Body of pancreas (tissue), 4 donors: ENCODE data around the gene METTL23. TPM values are rescaled to one million over a fixed set of nuclear protein-coding genes. Genes with fewer than 3 reads are reported as not detected.

Experiments
- ATAC-seq: fragments of 150-250 bp; one replicate; pipeline ENCODE4 v1.9.1; 2016
- DNase-seq, 4 donors: peaks; one replicate each; pipeline ENCODE4 v3.0.0-alpha.2; 2019
- H3K27ac ChIP-seq, 4 donors: fragments of 200-600 bp; sonication (generic); 1 replicate in 3 of 4; 2 replicates in 1 of 4; pipeline versions ENCODE4 v1.5.1 to v1.6.1; 2016 to 2019; ENCODE audit warnings: mild to moderate bottlenecking in 1 of 4, mixed read lengths in 1 of 4, moderate library complexity in 1 of 4
- H3K27me3 ChIP-seq, 2 donors: fragments of 200-600 bp; sonication (generic); one replicate each; pipeline ENCODE4 v1.6.0; 2016; ENCODE audit warnings: mild to moderate bottlenecking in 1 of 2
- H3K36me3 ChIP-seq, 2 donors: fragments of 200-600 bp; sonication (generic); replicated peaks in 1 of 2; 2 replicates each; pipeline ENCODE4 v1.5.1; 2016; ENCODE audit warnings: low read depth in 2 of 2; ENCODE audit not compliant: insufficient read depth in 1 of 2
- H3K4me1 ChIP-seq: fragments of 200-600 bp; sonication (generic); one replicate; pipeline ENCODE4 v1.6.0; 2016
- H3K4me3 ChIP-seq, 2 donors: fragments of 200-600 bp; sonication (generic); 1 replicate in 1 of 2; 2 replicates in 1 of 2; pipeline ENCODE4 v1.5.1; 2016 to 2019
- H3K9me3 ChIP-seq, 3 donors: fragments of 200-600 bp; sonication (generic); 1 replicate in 2 of 3; 2 replicates in 1 of 3; pipeline ENCODE4 v1.5.1; 2016
- POLR2A ChIP-seq, 3 donors: fragments of 450-650 bp; IDR thresholded peaks; one replicate each; pipeline ENCODE4 v1.6.1; 2016; ENCODE audit warnings: antibody characterized with exemption in 3 of 3, mild to moderate bottlenecking in 2 of 3
- WGBS, 2 donors: methylation state at CpG; one replicate each; pipeline ENCODE4 v1.1.5; 2017; 5-methylcytosine and 5-hydroxymethylcytosine counted together
- intact Hi-C: fragments of 100-400 bp; cut with DNase I; formaldehyde crosslinking; loops from one replicate; pipeline ENCODE4 v1.15.1; 2023
- total RNA-seq, 2 donors: library from RNA; depleted of rRNA; stranded (reverse); fragments of >200 nt; gene quantifications; one replicate each; pipeline ENCODE4 v1.1.0, GENCODE V29; 2016
- TF ChIP-seq, protein P1 (sequence below), 7 experiments: fragments of 450-650 bp in 4 of 7; fragments of 200-600 bp in 3 of 7; sonication (generic) in 3 of 7; IDR thresholded peaks; one replicate each; pipeline ENCODE4 v1.5.1; 2016 to 2019; ENCODE audit warnings: antibody characterized with exemption in 7 of 7

METTL23 gene
- total RNA-seq, 2 donors from 2014 or later, result 25.9 to 44.2 TPM

GRCh38 chr17:76684756-76685155 lies 41.9 kb upstream of the METTL23 start:
- 88 to 91% methylated on average over 6 of the region's 7 CpGs for WGBS, 2 donors
- Histone ChIP-seq H3K4me1 (peaks cover 19% of the 10 kb centered on the region), H3K4me3 (no peak overlapping the region), H3K27me3 (no peaks in the 10 kb centered on the region), H3K36me3 (peaks cover 0 to 3% of the 10 kb centered on the region in 2 donors), H3K9me3 (no peaks in the 10 kb centered on the region), H3K27ac (no peak overlapping the region)
- DNase-seq, result no peak
- ATAC-seq, result no peak
- intact Hi-C loops, result no loop called here
- no peak for TF ChIP-seq POLR2A (IDR thresholded peaks at IDR 0.05)
- TF ChIP-seq, protein P1, sequence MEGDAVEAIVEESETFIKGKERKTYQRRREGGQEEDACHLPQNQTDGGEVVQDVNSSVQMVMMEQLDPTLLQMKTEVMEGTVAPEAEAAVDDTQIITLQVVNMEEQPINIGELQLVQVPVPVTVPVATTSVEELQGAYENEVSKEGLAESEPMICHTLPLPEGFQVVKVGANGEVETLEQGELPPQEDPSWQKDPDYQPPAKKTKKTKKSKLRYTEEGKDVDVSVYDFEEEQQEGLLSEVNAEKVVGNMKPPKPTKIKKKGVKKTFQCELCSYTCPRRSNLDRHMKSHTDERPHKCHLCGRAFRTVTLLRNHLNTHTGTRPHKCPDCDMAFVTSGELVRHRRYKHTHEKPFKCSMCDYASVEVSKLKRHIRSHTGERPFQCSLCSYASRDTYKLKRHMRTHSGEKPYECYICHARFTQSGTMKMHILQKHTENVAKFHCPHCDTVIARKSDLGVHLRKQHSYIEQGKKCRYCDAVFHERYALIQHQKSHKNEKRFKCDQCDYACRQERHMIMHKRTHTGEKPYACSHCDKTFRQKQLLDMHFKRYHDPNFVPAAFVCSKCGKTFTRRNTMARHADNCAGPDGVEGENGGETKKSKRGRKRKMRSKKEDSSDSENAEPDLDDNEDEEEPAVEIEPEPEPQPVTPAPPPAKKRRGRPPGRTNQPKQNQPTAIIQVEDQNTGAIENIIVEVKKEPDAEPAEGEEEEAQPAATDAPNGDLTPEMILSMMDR (IDR thresholded peaks at IDR 0.05), result no peak

- intact Hi-C loops, result no loop called here
- Histone ChIP-seq H3K36me3 (peaks cover 0 to 3% of the 10 kb centered on the region in 2 donors), H3K4me3 (no peak overlapping the region), H3K9me3 (no peaks in the 10 kb centered on the region), H3K27ac (no peak overlapping the region), H3K27me3 (no peaks in the 10 kb centered on the region), H3K4me1 (peaks cover 19% of the 10 kb centered on the region)
- no peak for DNase-seq
- no peak for ATAC-seq
- 83 to 89% methylated on average over 7 to 12 of the region's 12 CpGs for WGBS, 2 donors
- TF ChIP-seq, protein P1 (IDR thresholded peaks at IDR 0.05), result no peak
- TF ChIP-seq POLR2A (IDR thresholded peaks at IDR 0.05), result no peak
These were observed 41.3 kb upstream of the METTL23 start for GRCh38 chr17:76685366-76685765.

DNA sequence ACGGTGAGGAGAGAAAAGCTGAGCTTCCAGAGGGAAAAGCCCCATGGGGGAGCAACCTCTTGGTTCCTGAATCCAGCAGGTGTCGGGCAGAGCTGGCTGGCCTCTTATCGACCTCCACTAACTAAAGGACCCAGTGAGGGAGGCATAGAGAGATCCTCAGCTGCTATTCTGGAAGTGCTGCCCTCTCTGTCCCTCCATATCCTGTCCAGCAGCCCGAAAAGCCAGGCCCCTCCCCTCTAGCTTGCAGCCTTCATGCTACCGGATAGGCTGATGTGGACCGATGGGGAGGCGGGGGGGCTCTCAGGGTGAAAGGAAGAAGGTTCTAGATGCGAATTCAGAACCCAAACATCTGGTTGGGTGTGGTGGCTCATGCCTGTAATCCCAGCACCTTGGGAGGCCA lies 40.8 kb upstream of the METTL23 start:
- TF ChIP-seq, protein P1 (IDR thresholded peaks at IDR 0.05), result no peak
- no peak for TF ChIP-seq POLR2A (IDR thresholded peaks at IDR 0.05)
- intact Hi-C loops, result no loop called here
- H3K27ac ChIP-seq, result no peak overlapping the region

DNA sequence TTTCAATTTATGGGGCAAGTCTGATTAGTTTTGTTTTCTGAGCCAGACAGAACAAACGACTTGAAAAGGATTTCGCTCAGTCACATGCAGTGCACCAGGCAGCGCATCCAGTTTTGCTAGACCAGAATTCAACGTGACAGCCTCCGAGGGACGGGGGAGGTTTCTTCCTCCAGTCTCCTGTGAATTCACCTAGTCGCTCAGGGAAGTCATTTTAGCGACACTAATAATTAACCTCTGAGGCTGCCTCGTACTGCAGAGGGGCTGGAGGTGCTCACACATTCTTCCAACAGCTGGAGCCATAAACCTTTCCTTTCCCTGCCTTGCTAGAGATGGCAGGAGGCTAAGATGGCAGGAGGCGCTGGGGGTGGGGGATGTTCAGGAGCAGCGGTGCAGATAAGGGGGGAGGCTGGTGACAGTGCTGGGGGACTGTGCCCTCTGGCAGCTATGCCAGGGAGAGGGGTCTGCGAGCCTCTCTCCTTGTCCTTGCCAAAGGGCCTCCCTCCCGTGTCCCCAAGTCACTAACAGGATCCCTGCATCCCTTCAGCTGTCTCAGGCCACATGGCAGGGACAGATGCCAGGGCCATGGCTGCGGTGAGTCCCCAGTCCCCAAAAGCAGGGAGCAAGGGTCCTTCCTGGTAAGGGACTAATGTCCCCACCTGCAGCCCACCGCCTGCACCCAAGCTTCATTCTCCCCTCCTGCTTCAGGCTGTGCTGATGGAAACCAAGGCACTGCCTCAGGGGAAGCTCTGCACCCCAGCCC lies 39.9 kb upstream of the METTL23 start:
- Histone ChIP-seq H3K4me1 (peaks cover 15% of the 10 kb centered on the region), H3K9me3 (no peaks in the 10 kb centered on the region), H3K27ac (peak overlapping the region; percentile 5 to 59 (median 12)), H3K36me3 (no peaks in the 10 kb centered on the region), H3K27me3 (no peaks in the 10 kb centered on the region), H3K4me3 (no peak overlapping the region)
- ATAC-seq, result no peak
- TF ChIP-seq, protein P1 (IDR thresholded peaks at IDR 0.05), result no peak
- no peak for TF ChIP-seq POLR2A (IDR thresholded peaks at IDR 0.05)
- WGBS, 2 donors, result 70 to 74% methylated on average over 13 to 14 of the region's 15 CpGs
- intact Hi-C loops, result no loop called here
- DNase-seq, result no peak

More for the DNA sequence above, 40.8 kb upstream of the METTL23 start:
- no peak for DNase-seq
- Histone ChIP-seq H3K27me3 (no peaks in the 10 kb centered on the region), H3K4me3 (no peak overlapping the region), H3K4me1 (peaks cover 19% of the 10 kb centered on the region), H3K36me3 (no peaks in the 10 kb centered on the region), H3K9me3 (no peaks in the 10 kb centered on the region)
- no peak for ATAC-seq
- 80 to 87% methylated on average over 3 to 8 of the region's 8 CpGs for WGBS, 2 donors
